Upper lobe of left lung (tissue), 6 donors: ENCODE data around the gene NEFH. TPM values are rescaled to one million over a fixed set of nuclear protein-coding genes. Genes with fewer than 3 reads are reported as not detected.

Experiments used
- ATAC-seq, 2 donors: fragments of 200-7000 bp; cut with Tn5 transposase; one replicate each; pipeline ENCODE4 v1.9.1; 2022; ENCODE audit warnings: mild to moderate bottlenecking in 2 of 2, moderate library complexity in 2 of 2; ENCODE audit not compliant: low FRiP score in 2 of 2
- DNase-seq, 2 donors: peaks; one replicate each; pipeline ENCODE4 v3.0.0-alpha.2; 2019 to 2020
- H3K27ac ChIP-seq, 4 donors: fragments of 200-600 bp; sonication (generic); one replicate each; pipeline ENCODE4 v1.5.1; 2016 to 2019
- H3K27me3 ChIP-seq, 4 donors: fragments of 200-600 bp; sonication (generic); one replicate each; pipeline ENCODE4 v1.5.1; 2017 to 2019
- H3K36me3 ChIP-seq, 4 donors: fragments of 200-600 bp; sonication (generic); one replicate each; pipeline ENCODE4 v1.5.1; 2016 to 2019
- H3K4me1 ChIP-seq, 4 donors: fragments of 200-600 bp; sonication (generic); one replicate each; pipeline ENCODE4 v1.5.1; 2018 to 2019
- H3K4me3 ChIP-seq, 4 donors: fragments of 200-600 bp; sonication (generic); one replicate each; pipeline ENCODE4 v1.5.1; 2017 to 2019; ENCODE audit warnings: mild to moderate bottlenecking in 2 of 4, moderate library complexity in 1 of 4
- H3K9me3 ChIP-seq, 4 donors: fragments of 200-600 bp; sonication (generic); one replicate each; pipeline ENCODE4 v1.5.1; 2018 to 2019
- CTCF ChIP-seq, 6 experiments: fragments of 450-650 bp in 4 of 6; fragments of 200-600 bp in 2 of 6; sonication (generic) in 2 of 6; IDR thresholded peaks; one replicate each; pipeline ENCODE4 v1.5.1; 2016 to 2019; ENCODE audit warnings: antibody characterized with exemption in 6 of 6
- EP300 ChIP-seq, 4 donors: sonication (generic); formaldehyde crosslinking; IDR thresholded peaks; one replicate each; pipeline ENCODE4 v1.5.1; 2017; ENCODE audit warnings: antibody characterized with exemption in 4 of 4, control low read depth in 2 of 4
- POLR2A ChIP-seq, 4 donors: fragments of 450-650 bp; IDR thresholded peaks; one replicate each; pipeline ENCODE4 v1.5.1; 2016 to 2017; ENCODE audit warnings: antibody characterized with exemption in 4 of 4, mild to moderate bottlenecking in 2 of 4
- POLR2AphosphoS5 ChIP-seq, 2 donors: sonication (generic); formaldehyde crosslinking; IDR thresholded peaks; one replicate each; pipeline ENCODE4 v1.5.1; 2017; ENCODE audit warnings: antibody characterized with exemption in 2 of 2
- whole genome bisulfite sequencing, 2 donors: methylation state at CpG; one replicate each; pipeline ENCODE4 v1.1.5; 2017 to 2018; 5-methylcytosine and 5-hydroxymethylcytosine counted together
- total RNA-seq, 6 donors: library from RNA; depleted of rRNA in 4 of 6; stranded (reverse); fragments of >200 nt in 4 of 6; gene quantifications; one replicate each; pipeline versions ENCODE4 v1.1.0 to v1.2.1, GENCODE V29; 2016 to 2021
- donor health status: DM: no; HTN: no; CAD: no; lungs with moderate emphysema.
- donor health status: DM: no; HTN: yes; CAD: no; lungs with severe emphysema.

The NEFH gene
- total RNA-seq, 6 donors from 2014 or later: 0.26 to 0.94 (median 0.46) TPM; not detected in 3

GRCh38 chr22:29449296-29449875 lies 30.6 kb upstream of the NEFH start:
- H3K4me3 ChIP-seq: no peak overlapping the region
- H3K27ac ChIP-seq: no peak overlapping the region
- TF ChIP-seq POLR2AphosphoS5 (IDR thresholded peaks at IDR 0.05): no peak
- TF ChIP-seq CTCF (IDR thresholded peaks at IDR 0.05): no peak
- no peak for TF ChIP-seq EP300 (IDR thresholded peaks at IDR 0.05)
- no peak for TF ChIP-seq POLR2A (IDR thresholded peaks at IDR 0.05)
- H3K4me1 ChIP-seq: no peaks in the 10 kb centered on the region
- DNase-seq: no peak
- no peaks in the 10 kb centered on the region for H3K9me3 ChIP-seq
- ATAC-seq: no peak
- 90 to 92% methylated on average over 11 of the region's 11 CpGs for WGBS, 2 donors
- no peaks in the 10 kb centered on the region for H3K36me3 ChIP-seq
- no peaks in the 10 kb centered on the region for H3K27me3 ChIP-seq

DNA sequence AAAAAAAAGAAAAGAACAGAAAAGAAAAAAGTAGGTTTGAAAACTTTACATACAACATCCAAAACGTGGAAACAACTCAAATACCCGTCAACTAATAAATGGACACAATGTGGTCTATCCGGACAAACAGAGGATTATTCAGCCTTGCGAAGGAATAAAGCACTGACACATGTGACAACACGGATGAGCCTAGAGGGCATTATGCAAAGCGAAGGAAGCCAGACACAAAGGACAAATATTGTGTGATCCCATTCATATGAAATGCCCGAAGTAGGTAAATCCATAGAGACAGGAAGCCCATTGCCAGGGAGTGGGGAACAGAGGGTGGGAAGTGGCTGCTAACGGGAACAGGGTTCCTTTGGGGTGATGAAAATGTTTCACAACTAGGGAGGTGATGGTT lies 29.8 kb upstream of the NEFH start:
- WGBS, 2 donors: 86 to 89% methylated on average over 8 of the region's 8 CpGs
- no peak for TF ChIP-seq EP300 (IDR thresholded peaks at IDR 0.05)
- TF ChIP-seq CTCF (IDR thresholded peaks at IDR 0.05): no peak
- no peak for TF ChIP-seq POLR2AphosphoS5 (IDR thresholded peaks at IDR 0.05)
- TF ChIP-seq POLR2A (IDR thresholded peaks at IDR 0.05): no peak

DNA sequence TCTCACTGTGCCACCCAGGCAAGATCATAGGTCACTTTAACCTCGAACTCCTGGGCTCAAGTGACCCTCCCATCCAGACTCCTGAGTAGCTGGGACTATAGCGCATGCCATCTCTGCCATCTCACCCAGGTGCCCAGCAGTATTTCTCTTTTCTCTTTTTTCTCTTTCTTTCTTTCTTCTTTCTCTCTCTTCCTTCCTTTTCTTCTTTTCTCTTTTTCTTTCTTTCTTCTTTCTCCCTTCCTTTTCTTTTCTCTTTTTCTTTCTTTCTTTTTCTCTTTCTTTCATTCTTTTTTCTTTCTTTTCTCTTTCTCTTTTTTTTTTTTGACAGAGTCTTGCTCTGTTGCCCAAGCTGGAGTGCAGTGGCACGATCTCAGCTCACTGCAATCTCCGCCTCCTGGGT lies 28.2 kb upstream of the NEFH start:
- Histone ChIP-seq H3K4me3 (no peak overlapping the region), H3K36me3 (no peaks in the 10 kb centered on the region), H3K27ac (no peak overlapping the region), H3K4me1 (no peaks in the 10 kb centered on the region), H3K9me3 (no peaks in the 10 kb centered on the region), H3K27me3 (no peaks in the 10 kb centered on the region)
- 83 to 89% methylated on average over 4 of the region's 4 CpGs for WGBS, 2 donors
- DNase-seq (no peak), ATAC-seq (no peak)
- TF ChIP-seq POLR2A (IDR thresholded peaks at IDR 0.05) (no peak), POLR2AphosphoS5 (IDR thresholded peaks at IDR 0.05) (no peak), EP300 (IDR thresholded peaks at IDR 0.05) (no peak), CTCF (IDR thresholded peaks at IDR 0.05) (no peak)

More for the DNA sequence above, 29.8 kb upstream of the NEFH start:
- H3K4me3 ChIP-seq: no peak overlapping the region
- no peak overlapping the region for H3K27ac ChIP-seq
- no peaks in the 10 kb centered on the region for H3K4me1 ChIP-seq
- DNase-seq (no peak), ATAC-seq (no peak)
- H3K9me3 ChIP-seq: no peaks in the 10 kb centered on the region
- no peaks in the 10 kb centered on the region for H3K36me3 ChIP-seq
- H3K27me3 ChIP-seq: no peaks in the 10 kb centered on the region

- WGBS, 2 donors: 66 to 79% methylated on average over 8 of the region's 8 CpGs
- no peak overlapping the region for H3K27ac ChIP-seq
- no peak overlapping the region for H3K4me3 ChIP-seq
- H3K36me3 ChIP-seq: no peaks in the 10 kb centered on the region
- no peaks in the 10 kb centered on the region for H3K4me1 ChIP-seq
- TF ChIP-seq EP300 (IDR thresholded peaks at IDR 0.05) (no peak), POLR2A (IDR thresholded peaks at IDR 0.05) (no peak), CTCF (IDR thresholded peaks at IDR 0.05) (no peak), POLR2AphosphoS5 (IDR thresholded peaks at IDR 0.05) (no peak)
- no peaks in the 10 kb centered on the region for H3K27me3 ChIP-seq
- ATAC-seq: peak in 1 of 2 donors; percentile 5
- DNase-seq: no peak
- no peaks in the 10 kb centered on the region for H3K9me3 ChIP-seq
These were observed 25.7 kb upstream of the NEFH start for GRCh38 chr22:29454276-29454675.

GRCh38 chr22:29456211-29456671 lies 23.8 kb upstream of the NEFH start:
- ATAC-seq: peak in 1 of 2 donors; percentile 74
- Histone ChIP-seq H3K4me1 (no peaks in the 10 kb centered on the region), H3K9me3 (no peaks in the 10 kb centered on the region), H3K27me3 (no peaks in the 10 kb centered on the region), H3K4me3 (no peak overlapping the region), H3K36me3 (no peaks in the 10 kb centered on the region), H3K27ac (no peak overlapping the region)
- WGBS, 2 donors: 73 to 81% methylated on average over 8 to 9 of the region's 9 CpGs
- TF ChIP-seq POLR2AphosphoS5 (IDR thresholded peaks at IDR 0.05) (no peak), POLR2A (IDR thresholded peaks at IDR 0.05) (no peak), EP300 (IDR thresholded peaks at IDR 0.05) (no peak), CTCF (IDR thresholded peaks at IDR 0.05) (no peak)
- DNase-seq: no peak
